HEK293T (cell line): Measurements from ENCODE around the gene COMMD1.
"Not testable (repeated sequence)": the region's sequence is repeated elsewhere in the genome, so short reads cannot be mapped to it uniquely, and the experiment has no call there.

Experiments
- BHLHE40 ChIP-seq: fragments of 450-650 bp; IDR thresholded peaks from 2 replicates; pipeline ENCODE4 v1.6.1; 2016; ENCODE audit warnings: mild to moderate bottlenecking, moderate library complexity, borderline replicate concordance
- FOXK2 ChIP-seq: fragments of 450-650 bp; IDR thresholded peaks from 2 replicates; pipeline ENCODE4 v1.6.1; 2016; ENCODE audit warnings: mild to moderate bottlenecking
- TARDBP ChIP-seq: fragments of 450-650 bp; IDR thresholded peaks from 2 replicates; pipeline ENCODE4 v1.6.1; 2016

DNA sequence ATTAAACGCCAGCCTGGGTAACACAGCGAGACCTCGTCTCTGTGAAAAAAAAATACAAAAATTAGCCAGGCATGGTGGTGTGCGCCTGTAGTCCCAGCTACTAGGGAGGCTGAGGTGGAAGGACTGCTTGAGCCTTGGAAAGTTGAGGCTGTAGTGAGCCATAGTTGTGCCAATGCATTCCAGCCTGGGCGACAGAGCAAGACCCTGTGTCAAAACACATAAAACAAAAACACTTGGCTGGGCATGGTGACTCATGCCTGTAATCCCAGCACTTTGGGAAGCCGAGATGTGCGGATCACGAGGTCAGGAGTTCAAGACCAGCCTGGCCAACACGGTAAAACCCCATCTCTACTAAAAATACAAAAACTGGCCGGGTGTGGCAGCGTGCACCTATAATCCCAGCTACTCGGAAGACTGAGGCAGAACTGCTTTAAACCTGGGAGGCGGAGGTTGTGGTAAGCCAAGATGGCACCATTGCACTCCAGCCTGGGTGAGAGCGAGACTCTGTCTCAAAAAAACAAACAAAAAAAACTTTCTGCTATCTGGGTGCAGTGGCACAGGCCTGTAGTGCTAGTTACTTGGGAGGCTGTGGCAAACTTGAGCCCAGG, 38.9 kb upstream of the COMMD1 start:
- TF ChIP-seq BHLHE40, TARDBP, FOXK2: not testable (repeated sequence)
